HUDEP-2 (cell line): ENCODE data around the gene P4HB.

ENCODE experiments used
- DNase-seq, 76 experiments: peaks; one replicate each; lab custom pipeline; 2025; ENCODE audit not compliant: unreplicated experiment in 76 of 76; lab: John Stamatoyannopoulos, UW

The P4HB gene

DNA sequence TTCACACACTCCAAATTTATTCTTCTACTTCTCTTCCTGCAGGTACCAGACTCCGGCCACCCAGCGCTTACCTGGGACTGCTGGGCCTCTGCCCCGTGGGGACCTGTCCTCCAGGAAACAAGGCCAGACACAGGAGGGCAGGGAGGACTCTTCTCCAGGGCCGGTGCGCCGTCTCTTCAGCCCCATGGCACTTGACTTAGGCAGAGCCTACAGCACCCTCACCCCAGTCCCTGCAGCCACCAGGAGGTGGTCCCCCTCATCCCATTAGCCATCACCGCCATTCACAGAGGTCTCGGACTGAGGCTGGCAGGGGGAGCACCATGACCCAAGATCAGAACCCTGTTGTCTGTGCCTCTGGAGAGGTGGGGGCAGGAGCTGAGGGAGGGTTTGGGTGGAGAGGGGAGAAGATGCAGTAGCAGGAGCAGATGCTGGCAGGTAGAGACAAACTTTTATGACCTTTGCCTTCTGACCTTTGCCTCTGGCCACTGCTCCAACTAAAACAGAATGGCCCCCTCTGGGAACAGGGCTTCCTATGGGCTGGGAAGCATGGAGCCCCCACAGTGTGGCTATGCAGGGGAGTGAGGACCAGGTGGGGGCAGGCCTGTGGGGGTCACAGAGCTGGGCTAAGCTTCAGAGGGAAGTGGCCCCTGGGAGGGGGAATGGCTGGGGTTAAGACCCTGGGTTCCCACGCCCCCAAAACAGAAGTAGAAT lies 58.1 kb downstream of the P4HB start:
- no peak for DNase-seq

DNA sequence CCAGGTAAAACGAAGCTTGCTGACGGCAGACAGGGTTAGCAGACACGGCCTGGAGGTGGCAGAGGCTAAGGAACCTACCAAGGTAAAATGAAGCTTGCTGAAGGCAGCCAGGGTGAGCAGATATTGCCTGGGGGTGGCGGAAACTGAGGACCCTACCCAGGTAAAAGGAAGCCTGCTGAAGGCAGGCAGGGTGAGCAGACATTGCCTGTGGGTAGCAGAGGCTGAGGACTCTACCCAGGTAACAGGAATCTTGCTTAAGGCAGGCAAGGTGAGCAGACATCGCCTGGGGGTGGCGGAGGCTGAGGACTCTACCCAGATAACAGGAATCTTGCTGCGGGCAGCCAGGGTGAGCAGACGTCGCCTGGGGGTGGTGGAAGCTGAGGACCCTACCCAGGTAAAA lies 59.0 kb downstream of the P4HB start:
- no peak for DNase-seq

DNA sequence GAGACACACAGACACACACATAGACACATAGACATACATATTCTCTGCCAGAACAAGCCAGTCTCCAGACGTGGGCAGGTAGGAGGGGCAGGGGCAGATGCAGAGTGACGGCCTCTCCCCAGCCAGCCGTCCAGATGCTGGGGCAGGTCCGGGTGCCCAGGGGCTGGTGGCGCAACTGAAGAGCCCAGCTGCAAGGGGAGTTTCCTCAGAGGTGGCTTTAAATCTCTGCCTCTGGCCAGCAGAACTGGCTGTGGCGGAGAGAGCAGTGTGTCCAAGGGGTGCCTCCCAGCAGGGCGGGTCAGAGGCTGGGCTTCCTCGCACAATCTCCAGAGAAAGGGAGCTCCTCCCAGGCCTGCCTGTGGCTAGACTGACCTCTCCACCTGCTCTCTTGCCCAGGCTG lies 65.8 kb downstream of the P4HB start:
- peak in 1 of 76 experiments; percentile 8 for DNase-seq

DNA sequence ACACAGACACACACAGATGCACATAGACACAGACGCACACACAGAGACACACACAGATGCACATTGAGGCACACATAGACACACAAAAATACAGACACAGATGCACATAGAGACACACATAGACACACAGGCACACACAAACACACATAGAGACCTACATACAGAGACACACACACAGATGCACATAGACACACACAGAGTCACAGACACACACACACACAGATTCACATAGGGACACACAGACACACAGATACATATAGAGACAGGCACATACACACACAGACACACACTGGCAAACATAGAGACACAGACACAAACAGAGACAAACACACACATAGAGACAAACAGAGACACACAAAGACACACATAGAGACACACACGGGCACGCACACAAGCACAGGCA lies 66.3 kb downstream of the P4HB start:
- no peak for DNase-seq
